AG04449 (cell line): ENCODE measurements around the gene PLS3.

Source experiments
- CTCF ChIA-PET: fragments of 350-600 bp; formaldehyde crosslinking; extraction: SDS; loops from one replicate; lab custom pipeline; 2021; ENCODE audit warnings: antibody characterized with exemption; lab: Yijun Ruan, JAX
- POLR2A ChIA-PET: fragments of 400-600, 350-600 bp; formaldehyde crosslinking; extraction: SDS; loops from one replicate; lab custom pipeline; 2020; ENCODE audit warnings: antibody characterized with exemption, inconsistent platforms; lab: Yijun Ruan, JAX
- DNase-seq: peaks from one replicate; pipeline ENCODE4 v3.0.0-alpha.2; 2010; ENCODE audit warnings: low read depth, low spot score
- H3K4me3 ChIP-seq: 2 replicates; pipeline ENCODE4 v1.5.1; 2011; ENCODE audit warnings: low read depth, mild to moderate bottlenecking, control low read depth, low read length
- TF ChIP-seq, protein P1 (sequence below): IDR thresholded peaks from one replicate; pipeline ENCODE4 v1.5.1; 2011; ENCODE audit warnings: mild to moderate bottlenecking, moderate library complexity, low read length, control low read depth, inconsistent platforms; ENCODE audit not compliant: insufficient read depth; ENCODE audit errors: missing control alignments

The PLS3 gene

DNA sequence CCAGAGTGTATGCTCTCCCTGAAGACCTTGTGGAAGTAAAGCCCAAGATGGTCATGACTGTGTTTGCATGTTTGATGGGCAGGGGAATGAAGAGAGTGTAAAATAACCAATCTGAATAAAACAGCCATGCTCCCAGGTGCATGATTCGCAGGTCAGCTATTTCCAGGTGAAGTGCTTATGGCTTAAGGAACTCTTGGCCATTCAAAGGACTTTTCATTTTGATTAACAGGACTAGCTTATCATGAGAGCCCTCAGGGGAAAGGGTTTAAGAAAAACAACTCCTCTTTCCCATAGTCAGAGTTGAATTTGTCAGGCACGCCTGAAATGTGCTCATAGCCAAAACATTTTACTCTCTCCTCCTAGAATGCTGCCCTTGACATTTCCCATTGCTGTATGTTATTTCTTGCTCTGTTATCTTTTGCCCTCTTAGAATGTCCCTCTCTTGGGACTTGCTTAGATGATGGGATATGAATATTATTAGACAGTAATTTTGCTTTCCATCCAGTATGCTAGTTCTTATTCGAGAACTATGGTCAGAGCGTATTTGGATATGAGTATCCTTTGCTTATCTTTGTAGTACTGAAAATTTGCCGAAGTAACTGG, 88.6 kb downstream of the PLS3 start:
- ChIA-PET CTCF (interaction anchor here (1.4 to 12.6 kb wide), 4 partner anchors 10 to 319 kb away, joined by 3 to 134 read pairs (median 11); no protein-coding TSS in a partner anchor), POLR2A (no interaction called here)
- H3K4me3 ChIP-seq = no peak overlapping the region
- DNase-seq = no peak
- TF ChIP-seq, protein P1, sequence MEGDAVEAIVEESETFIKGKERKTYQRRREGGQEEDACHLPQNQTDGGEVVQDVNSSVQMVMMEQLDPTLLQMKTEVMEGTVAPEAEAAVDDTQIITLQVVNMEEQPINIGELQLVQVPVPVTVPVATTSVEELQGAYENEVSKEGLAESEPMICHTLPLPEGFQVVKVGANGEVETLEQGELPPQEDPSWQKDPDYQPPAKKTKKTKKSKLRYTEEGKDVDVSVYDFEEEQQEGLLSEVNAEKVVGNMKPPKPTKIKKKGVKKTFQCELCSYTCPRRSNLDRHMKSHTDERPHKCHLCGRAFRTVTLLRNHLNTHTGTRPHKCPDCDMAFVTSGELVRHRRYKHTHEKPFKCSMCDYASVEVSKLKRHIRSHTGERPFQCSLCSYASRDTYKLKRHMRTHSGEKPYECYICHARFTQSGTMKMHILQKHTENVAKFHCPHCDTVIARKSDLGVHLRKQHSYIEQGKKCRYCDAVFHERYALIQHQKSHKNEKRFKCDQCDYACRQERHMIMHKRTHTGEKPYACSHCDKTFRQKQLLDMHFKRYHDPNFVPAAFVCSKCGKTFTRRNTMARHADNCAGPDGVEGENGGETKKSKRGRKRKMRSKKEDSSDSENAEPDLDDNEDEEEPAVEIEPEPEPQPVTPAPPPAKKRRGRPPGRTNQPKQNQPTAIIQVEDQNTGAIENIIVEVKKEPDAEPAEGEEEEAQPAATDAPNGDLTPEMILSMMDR = no peak

DNA sequence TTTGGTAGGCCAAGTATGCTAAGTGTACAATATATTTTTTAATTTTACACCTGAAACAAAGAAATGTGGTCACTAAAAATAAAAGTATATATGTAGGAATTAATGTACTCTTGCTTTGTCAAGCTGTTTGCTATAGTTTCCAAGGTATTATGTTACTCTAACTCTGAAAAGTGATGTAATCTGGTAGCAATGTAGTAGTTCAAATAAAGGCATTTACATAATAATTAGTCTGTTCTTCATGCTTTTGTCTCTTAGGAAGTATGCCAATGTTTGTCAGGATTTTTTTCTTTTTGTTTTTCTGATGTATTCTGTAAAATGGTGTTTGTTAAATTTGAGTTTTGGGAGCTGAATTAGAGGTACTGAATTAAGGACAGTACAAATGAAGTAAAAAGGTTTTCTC, 89.5 kb downstream of the PLS3 start:
- CTCF ChIA-PET = interaction anchor here (0.8 to 12.6 kb wide), 5 partner anchors 9 to 320 kb away, joined by 3 to 134 read pairs (median 6); no protein-coding TSS in a partner anchor
- H3K4me3 ChIP-seq = no peak overlapping the region
- POLR2A ChIA-PET = no interaction called here
- TF ChIP-seq, protein P1 = no peak
- no peak for DNase-seq

DNA sequence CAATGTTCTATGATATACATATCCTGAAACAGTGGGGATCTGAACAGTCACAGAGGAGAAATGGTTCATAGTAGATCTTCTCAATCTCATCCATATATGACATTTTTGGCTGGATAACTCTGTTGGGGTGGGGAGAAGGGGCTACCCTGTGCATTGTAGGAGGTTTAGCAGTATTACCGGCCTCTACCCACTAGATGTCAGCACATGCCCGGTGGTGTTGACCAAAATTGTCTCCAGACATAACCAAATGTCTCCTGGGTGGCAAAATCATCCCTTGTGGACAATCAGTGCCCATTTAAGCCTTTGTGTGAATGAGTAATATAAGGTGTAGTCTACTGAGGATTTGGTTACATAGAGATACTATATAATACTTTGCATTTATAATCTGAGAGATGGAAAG, 89.9 kb downstream of the PLS3 start:
- CTCF ChIA-PET = interaction anchor here (0.8 to 12.6 kb wide), 4 partner anchors 15 to 321 kb away, joined by 3 to 134 read pairs (median 11); no protein-coding TSS in a partner anchor
- POLR2A ChIA-PET = no interaction called here
- DNase-seq = no peak
- TF ChIP-seq, protein P1 = peak; percentile 44
- no peak overlapping the region for H3K4me3 ChIP-seq

DNA sequence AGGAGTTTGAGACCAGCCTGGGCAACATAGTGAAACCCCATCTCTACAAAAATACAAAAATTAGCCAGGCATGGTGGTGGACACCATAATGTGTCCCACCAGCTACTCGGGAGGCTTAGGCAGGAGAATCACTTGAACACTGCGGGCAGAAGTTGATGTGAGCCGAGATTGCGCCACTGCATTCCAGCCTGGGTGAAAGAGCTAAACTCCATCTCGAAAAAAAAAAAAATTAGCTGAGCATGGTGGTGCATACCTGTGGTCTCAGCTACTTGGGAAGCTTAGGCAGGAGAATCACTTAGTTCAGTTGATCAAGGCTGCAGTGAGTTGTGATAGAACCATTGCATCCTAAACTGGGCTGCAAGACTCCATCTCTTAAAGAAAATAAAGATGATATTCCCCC, 91.2 kb downstream of the PLS3 start:
- TF ChIP-seq, protein P1 = no peak
- no peak for DNase-seq
- POLR2A ChIA-PET = no interaction called here
- CTCF ChIA-PET = interaction anchor here (1.0 to 1.5 kb wide), 5 partner anchors 8 to 322 kb away, joined by 3 to 5 read pairs (median 3); no protein-coding TSS in a partner anchor
- H3K4me3 ChIP-seq = no peak overlapping the region

DNA sequence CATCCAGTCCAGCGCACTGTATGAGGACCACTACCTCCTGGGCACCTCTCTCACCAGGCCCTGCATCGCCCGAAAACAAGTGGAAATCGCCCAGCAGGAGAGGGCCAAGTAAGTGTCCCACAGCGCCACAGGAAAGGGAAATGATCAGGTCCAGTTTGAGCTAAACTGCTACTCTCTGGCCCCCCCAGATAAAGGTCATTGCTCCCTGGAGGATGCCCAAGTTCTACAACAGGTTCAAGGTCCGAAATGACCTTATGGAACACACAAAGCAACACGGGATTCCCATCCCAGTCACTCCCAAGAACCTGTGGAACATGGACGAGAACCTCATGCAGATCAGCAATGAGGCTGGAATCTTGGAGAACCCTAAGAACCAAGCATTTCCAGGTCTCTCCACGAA, 104.1 kb downstream of the PLS3 start:
- TF ChIP-seq, protein P1 = no peak
- POLR2A ChIA-PET = no interaction called here
- DNase-seq = no peak
- H3K4me3 ChIP-seq = no peak overlapping the region
- CTCF ChIA-PET = interaction anchor here (2.1 kb wide), 1 partner anchor 15 kb away, joined by 6 read pairs; no protein-coding TSS in a partner anchor

DNA sequence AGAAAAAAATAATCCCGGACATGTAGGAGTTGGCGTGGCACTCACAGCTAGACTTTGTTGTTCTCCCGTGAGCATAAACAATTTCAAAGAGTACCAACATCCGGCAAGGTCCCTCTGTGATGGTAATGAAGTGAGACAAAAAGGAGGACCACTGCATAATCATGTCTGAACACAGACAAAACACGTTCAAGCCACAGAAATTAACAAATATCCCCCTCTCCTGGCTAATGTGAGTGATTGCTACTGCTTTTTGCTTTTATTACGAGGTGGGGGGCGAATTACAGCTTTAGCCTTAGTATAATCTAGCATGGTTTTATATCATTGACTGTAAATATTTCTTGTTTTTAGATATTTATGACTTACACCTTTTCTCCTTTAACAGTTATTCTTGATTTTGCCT, 118.5 kb downstream of the PLS3 start:
- POLR2A ChIA-PET = no interaction called here
- H3K4me3 ChIP-seq = no peak overlapping the region
- TF ChIP-seq, protein P1 = peak; percentile 29
- CTCF ChIA-PET = interaction anchor here (0.6 to 5.3 kb wide), 13 partner anchors 9 to 453 kb away, joined by 3 to 42 read pairs (median 3); no protein-coding TSS in a partner anchor
- DNase-seq = no peak
